ENCODE measurements around the gene CCDC80. TPM values are rescaled to one million over a fixed set of nuclear protein-coding genes. Genes with fewer than 3 reads are reported as not detected.

The CCDC80 gene
- total RNA-seq, 4 donors from 2014 or later = 8.0 to 32.2 (median 17.1) TPM

DNA sequence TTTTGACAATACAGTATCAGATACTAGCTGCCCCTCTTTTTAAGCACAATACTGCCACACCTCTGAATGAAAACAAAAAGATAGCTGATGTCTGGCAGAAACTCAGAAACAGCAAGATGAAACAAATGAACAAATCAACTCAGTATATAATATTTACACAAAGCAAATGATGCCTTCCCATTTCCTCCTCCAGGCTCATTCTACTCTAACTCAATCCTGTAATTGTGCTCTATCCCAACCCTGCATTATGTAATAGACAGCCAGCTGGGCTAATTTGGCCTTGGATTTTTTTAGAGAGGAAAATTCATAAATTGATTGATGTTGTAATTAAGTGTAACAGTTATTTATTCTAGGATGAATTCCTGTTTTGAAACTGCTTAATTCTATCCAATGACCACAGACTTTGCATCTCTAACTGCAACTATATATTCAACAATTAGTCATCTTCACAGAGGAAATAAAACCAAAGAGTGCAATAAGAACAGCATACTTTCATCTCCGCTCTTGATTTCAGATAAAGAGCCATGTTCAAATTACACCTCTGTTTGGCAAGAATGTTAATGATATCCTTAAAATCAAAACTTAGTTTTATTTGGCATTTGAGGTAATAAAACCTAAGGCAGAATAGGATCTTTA, 85.3 kb downstream of the CCDC80 start:
- DNase-seq (ENCODE audit: low spot score in 2 of 2) = no peak
- WGBS = 93% methylated on average over 1 of the region's 1 CpG
- Histone ChIP-seq H3K4me3 (no peak overlapping the region), H3K27ac (no peak overlapping the region), H3K4me1 (peaks cover 28% of the 10 kb centered on the region), H3K27me3 (no peaks in the 10 kb centered on the region), H3K9me3 (no peaks in the 10 kb centered on the region), H3K36me3 (peaks cover 6% of the 10 kb centered on the region)
- TF ChIP-seq, protein P1, sequence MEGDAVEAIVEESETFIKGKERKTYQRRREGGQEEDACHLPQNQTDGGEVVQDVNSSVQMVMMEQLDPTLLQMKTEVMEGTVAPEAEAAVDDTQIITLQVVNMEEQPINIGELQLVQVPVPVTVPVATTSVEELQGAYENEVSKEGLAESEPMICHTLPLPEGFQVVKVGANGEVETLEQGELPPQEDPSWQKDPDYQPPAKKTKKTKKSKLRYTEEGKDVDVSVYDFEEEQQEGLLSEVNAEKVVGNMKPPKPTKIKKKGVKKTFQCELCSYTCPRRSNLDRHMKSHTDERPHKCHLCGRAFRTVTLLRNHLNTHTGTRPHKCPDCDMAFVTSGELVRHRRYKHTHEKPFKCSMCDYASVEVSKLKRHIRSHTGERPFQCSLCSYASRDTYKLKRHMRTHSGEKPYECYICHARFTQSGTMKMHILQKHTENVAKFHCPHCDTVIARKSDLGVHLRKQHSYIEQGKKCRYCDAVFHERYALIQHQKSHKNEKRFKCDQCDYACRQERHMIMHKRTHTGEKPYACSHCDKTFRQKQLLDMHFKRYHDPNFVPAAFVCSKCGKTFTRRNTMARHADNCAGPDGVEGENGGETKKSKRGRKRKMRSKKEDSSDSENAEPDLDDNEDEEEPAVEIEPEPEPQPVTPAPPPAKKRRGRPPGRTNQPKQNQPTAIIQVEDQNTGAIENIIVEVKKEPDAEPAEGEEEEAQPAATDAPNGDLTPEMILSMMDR (IDR thresholded peaks at IDR 0.05) = no peak
- TF ChIP-seq EP300 (IDR thresholded peaks at IDR 0.05) (no peak), POLR2AphosphoS5 (IDR thresholded peaks at IDR 0.05) (no peak), POLR2A (IDR thresholded peaks at IDR 0.05) (no peak)

DNA sequence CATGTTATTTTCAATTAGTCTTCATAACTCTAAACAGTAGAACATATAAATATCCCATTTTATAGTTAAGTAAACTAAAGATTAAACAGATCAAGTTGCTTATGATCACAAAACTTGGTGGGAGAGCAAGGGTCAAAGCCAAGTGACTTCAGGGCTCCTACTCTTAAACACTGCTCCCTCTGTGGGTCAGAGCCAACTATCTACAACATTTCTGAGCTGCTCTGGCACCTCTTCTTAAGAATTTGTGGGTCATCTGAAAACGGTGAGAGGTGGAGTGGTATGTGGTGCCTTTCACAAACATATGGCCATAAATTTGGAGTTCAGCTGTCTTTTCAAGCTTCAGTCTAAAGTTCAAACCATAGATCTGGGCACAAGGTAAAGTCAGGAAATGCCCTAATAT, 90.1 kb downstream of the CCDC80 start:
- Histone ChIP-seq H3K9me3 (no peaks in the 10 kb centered on the region), H3K27me3 (no peaks in the 10 kb centered on the region), H3K27ac (no peak overlapping the region), H3K4me3 (no peak overlapping the region), H3K36me3 (peaks cover 42% of the 10 kb centered on the region), H3K4me1 (peaks cover 7% of the 10 kb centered on the region)
- DNase-seq (ENCODE audit: low spot score in 2 of 2) = no peak
- TF ChIP-seq POLR2A (IDR thresholded peaks at IDR 0.05) (no peak), POLR2AphosphoS5 (IDR thresholded peaks at IDR 0.05) (no peak), EP300 (IDR thresholded peaks at IDR 0.05) (no peak)
- TF ChIP-seq, protein P1 (IDR thresholded peaks at IDR 0.05) = no peak
- WGBS = 22% methylated on average over 1 of the region's 1 CpG

Other genes starting within 250 kb of the CCDC80 start
- gene BTLA, start 141.7 kb downstream of the CCDC80 start, total RNA-seq = 1 to 10 TPM in 1 of 4 donors, not detected in 3; 2.9 TPM
- 10 to 100 TPM; 56.3 to 81.6 (median 62.2) TPM for gene ATG3, start 79.2 kb downstream of the CCDC80 start, total RNA-seq
- 10 to 100 TPM; 18.7 to 25.8 (median 24.1) TPM for gene SLC35A5, start 79.1 kb downstream of the CCDC80 start, total RNA-seq
- not detected for gene CD200R1L, start 205.7 kb upstream of the CCDC80 start, total RNA-seq

Measured in suprapubic skin (tissue), 4 donors.